ENCODE results near the gene GTF2H4.

DNA sequence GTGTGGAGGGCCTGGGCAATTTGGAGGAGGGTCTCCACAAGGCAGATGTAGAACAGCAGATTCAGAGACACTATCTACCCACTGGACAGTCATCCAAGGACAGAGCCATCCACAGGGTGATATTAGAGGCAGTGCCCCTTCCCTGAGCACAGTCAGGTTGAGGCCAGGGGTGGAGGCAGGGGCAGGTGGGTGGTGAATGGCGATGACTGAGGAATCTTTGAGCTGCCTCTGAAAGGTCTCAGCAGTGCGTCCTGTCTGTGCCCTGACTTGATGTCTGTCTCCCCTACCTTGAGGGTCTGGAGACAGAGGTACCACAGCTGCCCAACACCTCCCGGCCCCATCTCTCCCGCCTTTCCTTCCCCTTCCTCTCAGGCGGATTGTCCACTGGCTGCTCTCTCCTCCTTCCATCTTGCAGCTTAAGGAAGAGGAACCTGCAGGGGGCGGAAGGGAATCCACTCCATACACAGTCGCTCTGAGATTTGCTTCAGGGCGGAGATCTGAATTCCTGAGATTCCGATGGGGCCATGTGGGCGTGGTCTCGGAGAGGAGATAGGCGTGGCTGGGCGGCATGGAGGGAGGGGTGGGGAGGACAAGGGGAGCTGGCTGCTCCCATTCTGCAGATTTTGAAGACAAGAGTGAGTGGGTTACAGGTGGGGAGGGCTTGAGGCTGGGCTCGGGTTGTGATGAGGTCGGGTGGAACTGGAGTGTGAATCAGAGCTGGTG is 34.5 kb downstream of the GTF2H4 start:
- TF ChIP-seq, protein P1, sequence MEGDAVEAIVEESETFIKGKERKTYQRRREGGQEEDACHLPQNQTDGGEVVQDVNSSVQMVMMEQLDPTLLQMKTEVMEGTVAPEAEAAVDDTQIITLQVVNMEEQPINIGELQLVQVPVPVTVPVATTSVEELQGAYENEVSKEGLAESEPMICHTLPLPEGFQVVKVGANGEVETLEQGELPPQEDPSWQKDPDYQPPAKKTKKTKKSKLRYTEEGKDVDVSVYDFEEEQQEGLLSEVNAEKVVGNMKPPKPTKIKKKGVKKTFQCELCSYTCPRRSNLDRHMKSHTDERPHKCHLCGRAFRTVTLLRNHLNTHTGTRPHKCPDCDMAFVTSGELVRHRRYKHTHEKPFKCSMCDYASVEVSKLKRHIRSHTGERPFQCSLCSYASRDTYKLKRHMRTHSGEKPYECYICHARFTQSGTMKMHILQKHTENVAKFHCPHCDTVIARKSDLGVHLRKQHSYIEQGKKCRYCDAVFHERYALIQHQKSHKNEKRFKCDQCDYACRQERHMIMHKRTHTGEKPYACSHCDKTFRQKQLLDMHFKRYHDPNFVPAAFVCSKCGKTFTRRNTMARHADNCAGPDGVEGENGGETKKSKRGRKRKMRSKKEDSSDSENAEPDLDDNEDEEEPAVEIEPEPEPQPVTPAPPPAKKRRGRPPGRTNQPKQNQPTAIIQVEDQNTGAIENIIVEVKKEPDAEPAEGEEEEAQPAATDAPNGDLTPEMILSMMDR (conservative IDR thresholded peaks at IDR 0.05; ENCODE audit: low read length) = no peak
- no peak for TF ChIP-seq EZH2phosphoT487 (IDR thresholded peaks at IDR 0.05; ENCODE audit: borderline replicate concordance, low read depth, low read length)
